Esophagus (tissue), 2 donors: ENCODE measurements around the gene SRD5A3. TPM values are rescaled to one million over a fixed set of nuclear protein-coding genes. Genes with fewer than 3 reads are reported as not detected.

Experiments
- H3K27ac ChIP-seq, 2 donors: one replicate each; pipeline ENCODE4 v1.5.1; 2013; ENCODE audit warnings: low read depth in 2 of 2, mild to moderate bottlenecking in 2 of 2, inconsistent platforms in 1 of 2, low read length in 1 of 2, moderate library complexity in 1 of 2
- H3K27me3 ChIP-seq, 2 donors: one replicate each; pipeline ENCODE4 v1.6.1; 2013; ENCODE audit warnings: low read length in 2 of 2, control low read depth in 1 of 2, mild to moderate bottlenecking in 1 of 2; ENCODE audit not compliant: insufficient read depth in 2 of 2, control insufficient read depth in 1 of 2
- H3K36me3 ChIP-seq, 2 donors: one replicate each; pipeline ENCODE4 v1.6.1; 2013; ENCODE audit warnings: low read length in 1 of 2; ENCODE audit not compliant: control insufficient read depth in 2 of 2, insufficient read depth in 2 of 2
- H3K4me1 ChIP-seq, 2 donors: one replicate each; pipeline ENCODE4 v1.6.1; 2013; ENCODE audit warnings: low read length in 1 of 2; ENCODE audit not compliant: control insufficient read depth in 2 of 2, insufficient read depth in 2 of 2
- H3K4me3 ChIP-seq, 2 donors: one replicate each; pipeline ENCODE4 v1.5.1; 2013; ENCODE audit warnings: low read length in 2 of 2, mild to moderate bottlenecking in 2 of 2, low read depth in 1 of 2, moderate library complexity in 1 of 2
- H3K9me3 ChIP-seq, 2 donors: one replicate each; pipeline ENCODE4 v1.6.1; 2013; ENCODE audit warnings: mild to moderate bottlenecking in 2 of 2, low read depth in 1 of 2, low read length in 1 of 2, moderate library complexity in 1 of 2; ENCODE audit not compliant: control insufficient read depth in 2 of 2, insufficient read depth in 1 of 2
- WGBS, 2 donors: extraction: QIAGEN DNeasy Blood & Tissue Kit; methylation state at CpG; one replicate each; pipeline ENCODE4 v1.1.7; 2013; 5-methylcytosine and 5-hydroxymethylcytosine counted together
- polyA plus RNA-seq, 2 donors: library from polyadenylated mRNA; stranded (reverse); fragments of 200-250 nt; gene quantifications; one replicate each; pipeline ENCODE4 v1.2.3, GENCODE V29; 2013
- donor health status: healthy with polysubstance abuse.
- donor health status: Bipolar disorder and iron deficiency.

Gene SRD5A3
- polyA plus RNA-seq, 2 donors = 22.4 to 25.1 TPM

GRCh38 chr4:55410431-55410830 is 64.4 kb downstream of the SRD5A3 start:
- peaks cover 0 to 10% of the 10 kb centered on the region in 2 donors for H3K36me3 ChIP-seq
- H3K4me1 ChIP-seq = no peaks in the 10 kb centered on the region
- WGBS, 2 donors = 87 to 91% methylated on average over 8 of the region's 8 CpGs

GRCh38 chr4:55411621-55412020 is 65.6 kb downstream of the SRD5A3 start:
- Histone ChIP-seq H3K4me3 (no peak overlapping the region), H3K9me3 (no peaks in the 10 kb centered on the region), H3K27ac (no peak overlapping the region), H3K36me3 (peaks cover 0 to 6% of the 10 kb centered on the region in 2 donors), H3K4me1 (no peaks in the 10 kb centered on the region), H3K27me3 (no peaks in the 10 kb centered on the region)
- 68 to 95% methylated on average over 6 of the region's 6 CpGs for WGBS, 2 donors

More at GRCh38 chr4:55410431-55410830, 64.4 kb downstream of the SRD5A3 start:
- H3K4me3 ChIP-seq = no peak overlapping the region
- no peaks in the 10 kb centered on the region for H3K9me3 ChIP-seq
- no peak overlapping the region for H3K27ac ChIP-seq
- H3K27me3 ChIP-seq = no peaks in the 10 kb centered on the region

GRCh38 chr4:55416176-55416575 is 70.1 kb downstream of the SRD5A3 start:
- WGBS, 2 donors = 80 to 82% methylated on average over 3 of the region's 3 CpGs
- H3K36me3 ChIP-seq = peaks cover 6 to 10% of the 10 kb centered on the region in 2 donors
- H3K27ac ChIP-seq = no peak overlapping the region
- no peaks in the 10 kb centered on the region for H3K27me3 ChIP-seq
- no peak overlapping the region for H3K4me3 ChIP-seq
- H3K4me1 ChIP-seq = no peaks in the 10 kb centered on the region
- H3K9me3 ChIP-seq = no peaks in the 10 kb centered on the region

Other genes with a start within 250 kb of the SRD5A3 start
- gene KDR, start 220.6 kb upstream of the SRD5A3 start, polyA plus RNA-seq = 1 to 10 TPM; 1.2 to 2.5 TPM
- gene TMEM165, start 49.7 kb downstream of the SRD5A3 start, polyA plus RNA-seq = 10 to 100 TPM; 66.3 to 84.6 TPM
- 1 to 10 TPM; 8.0 to 8.3 TPM for gene CLOCK, start 200.7 kb downstream of the SRD5A3 start, polyA plus RNA-seq
- gene PDCL2, start 246.0 kb downstream of the SRD5A3 start, polyA plus RNA-seq = 1 to 10 TPM in 1 of 2 donors, under 1 TPM in 1; 0.39 to 1.2 TPM